NCI-H69 (cell line): ENCODE results near the gene ALOX12.

Source experiments
- DNase-seq: peaks from one replicate; lab custom pipeline; 2025; lab: John Stamatoyannopoulos, UW

Gene ALOX12

DNA sequence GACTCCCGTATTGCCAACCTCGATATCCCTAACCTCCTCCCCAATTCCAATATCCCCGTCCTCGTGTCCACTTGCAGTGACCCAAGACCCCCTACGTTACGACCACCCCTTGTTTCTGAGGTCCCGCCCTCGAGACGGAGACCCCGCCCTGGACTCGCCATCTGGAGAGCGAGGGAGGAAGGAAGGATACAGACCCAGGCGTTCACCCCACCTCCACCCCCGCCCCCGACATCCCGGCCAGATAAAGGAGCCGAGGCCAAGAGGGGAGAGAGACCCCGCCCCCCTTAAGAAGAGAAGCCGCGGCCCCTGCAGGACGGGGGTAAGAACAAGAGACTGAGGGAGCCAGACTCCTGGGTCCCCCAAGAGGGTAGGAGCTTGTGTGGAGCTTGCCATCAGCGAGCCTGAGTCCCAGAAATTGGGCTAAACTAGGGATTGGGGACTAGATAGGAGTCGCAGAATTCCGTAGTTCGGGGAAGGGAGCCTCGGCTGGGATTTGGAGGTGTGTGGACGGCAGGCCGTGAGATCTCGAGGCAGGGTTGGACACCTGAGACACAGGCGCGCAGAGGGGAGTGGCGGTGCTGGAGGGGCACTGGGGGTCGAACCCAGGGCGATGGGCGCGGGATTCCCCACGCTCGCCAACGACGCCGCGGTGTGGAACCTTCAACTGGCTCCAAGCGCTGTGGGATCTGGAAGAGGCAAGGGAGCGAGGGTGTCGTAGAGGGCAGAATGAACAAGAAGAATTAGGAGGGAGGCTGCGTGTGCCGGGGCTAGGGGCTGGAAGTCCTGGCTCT lies 27.1 kb downstream of the ALOX12 start, which contains the start of gene BCL6B:
Gene BCL6B, plus strand, starts transcription at position 270 of the 791 bp plus-strand sequence. CDS start 622 bp downstream, outside the sequence.
- no peak for DNase-seq

- peak; percentile 25 for DNase-seq
These were observed 27.9 kb downstream of the ALOX12 start for GRCh38 chr17:7023576-7024401.

DNA sequence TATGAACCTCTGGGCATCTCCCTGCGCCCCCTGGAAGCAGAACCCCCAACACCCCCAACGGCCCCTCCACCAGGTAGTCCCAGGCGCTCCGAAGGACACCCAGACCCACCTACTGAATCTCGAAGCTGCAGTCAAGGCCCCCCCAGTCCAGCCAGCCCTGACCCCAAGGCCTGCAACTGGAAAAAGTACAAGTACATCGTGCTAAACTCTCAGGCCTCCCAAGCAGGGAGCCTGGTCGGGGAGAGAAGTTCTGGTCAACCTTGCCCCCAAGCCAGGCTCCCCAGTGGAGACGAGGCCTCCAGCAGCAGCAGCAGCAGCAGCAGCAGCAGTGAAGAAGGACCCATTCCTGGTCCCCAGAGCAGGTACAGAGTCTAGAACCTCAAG lies 28.5 kb downstream of the ALOX12 start:
- DNase-seq, result no peak

DNA sequence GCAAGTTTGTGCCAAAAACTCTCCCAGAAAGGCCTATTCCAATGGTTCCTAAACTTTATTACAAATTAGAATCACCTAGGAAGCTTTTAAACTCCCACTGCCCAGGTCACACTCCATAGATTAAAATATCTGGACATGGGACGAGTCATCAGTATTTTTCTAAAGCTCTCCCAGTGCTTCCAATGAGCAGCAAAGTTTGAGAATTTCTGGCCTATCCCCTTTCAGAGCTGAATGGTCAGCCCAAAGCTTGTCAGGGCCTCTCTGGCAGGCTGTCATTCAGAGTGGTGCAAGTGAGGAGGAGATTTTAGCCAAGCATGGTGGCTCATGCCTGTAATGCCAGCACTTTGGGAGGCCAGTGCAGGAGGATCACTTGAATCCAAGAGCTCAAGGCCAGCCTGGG lies 29.4 kb downstream of the ALOX12 start:
- no peak for DNase-seq

DNA sequence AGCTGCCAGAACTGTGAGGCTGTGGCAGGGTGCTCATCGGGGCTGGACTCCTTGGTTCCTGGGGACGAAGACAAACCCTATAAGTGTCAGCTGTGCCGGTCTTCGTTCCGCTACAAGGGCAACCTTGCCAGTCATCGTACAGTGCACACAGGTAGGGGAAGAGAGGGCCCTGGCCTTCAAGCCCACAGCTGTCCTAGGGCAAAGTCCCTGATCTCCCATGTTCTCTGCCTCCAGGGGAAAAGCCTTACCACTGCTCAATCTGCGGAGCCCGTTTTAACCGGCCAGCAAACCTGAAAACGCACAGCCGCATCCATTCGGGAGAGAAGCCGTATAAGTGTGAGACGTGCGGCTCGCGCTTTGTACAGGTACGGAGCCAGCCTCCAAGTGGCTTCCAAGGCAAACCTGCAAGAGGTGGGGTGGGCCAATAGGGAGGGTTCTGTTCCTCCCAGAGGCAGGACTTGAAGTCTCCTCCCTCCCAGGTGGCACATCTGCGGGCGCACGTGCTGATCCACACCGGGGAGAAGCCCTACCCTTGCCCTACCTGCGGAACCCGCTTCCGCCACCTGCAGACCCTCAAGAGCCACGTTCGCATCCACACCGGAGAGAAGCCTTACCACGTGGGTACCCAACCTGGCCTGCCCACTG lies 30.7 kb downstream of the ALOX12 start:
- DNase-seq, result no peak

DNA sequence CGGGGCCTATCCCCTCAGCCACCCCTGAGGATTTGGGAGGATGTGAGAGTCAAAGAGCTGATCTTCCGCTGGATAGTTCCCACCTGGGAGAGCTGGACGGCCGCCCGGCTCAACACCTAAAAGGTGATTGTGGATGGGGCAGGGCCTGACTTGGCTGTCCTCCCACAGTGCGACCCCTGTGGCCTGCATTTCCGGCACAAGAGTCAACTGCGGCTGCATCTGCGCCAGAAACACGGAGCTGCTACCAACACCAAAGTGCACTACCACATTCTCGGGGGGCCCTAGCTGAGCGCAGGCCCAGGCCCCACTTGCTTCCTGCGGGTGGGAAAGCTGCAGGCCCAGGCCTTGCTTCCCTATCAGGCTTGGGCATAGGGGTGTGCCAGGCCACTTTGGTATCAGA lies 31.5 kb downstream of the ALOX12 start:
- DNase-seq, result no peak

DNA sequence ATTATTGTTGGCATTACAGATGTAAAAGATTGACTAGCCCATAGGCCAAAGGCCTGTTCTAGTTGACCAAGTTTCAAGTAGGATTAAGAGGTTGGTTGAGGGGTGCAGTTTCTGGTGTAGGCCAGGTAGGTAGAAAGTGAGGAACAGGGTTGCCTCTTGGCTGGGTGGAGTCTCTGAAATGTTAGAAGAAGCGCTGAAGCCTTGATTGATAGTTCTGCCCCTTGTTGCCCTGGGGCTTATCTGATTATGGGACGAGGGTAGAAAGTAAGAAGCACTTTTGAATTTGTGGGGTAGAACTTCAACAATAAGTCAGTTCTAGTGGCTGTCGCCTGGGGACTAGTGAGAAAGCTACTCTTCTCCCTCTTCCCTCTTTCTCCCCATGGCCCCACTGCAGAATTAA lies 33.2 kb downstream of the ALOX12 start:
- DNase-seq, result no peak

- DNase-seq, result no peak
These were observed 33.8 kb downstream of the ALOX12 start for GRCh38 chr17:7029659-7030058.

GRCh38 chr17:7034955-7035590 lies 39.2 kb downstream of the ALOX12 start:
- DNase-seq, result no peak

GRCh38 chr17:7035591-7036368 lies 39.9 kb downstream of the ALOX12 start, which contains the start of gene SLC16A13:
Gene SLC16A13, plus strand, starts transcription at chr17:7036015. Its CDS starts 368 bp downstream, at chr17:7036383.
- DNase-seq, result peak; percentile 93

- no peak for DNase-seq
These were observed 42.4 kb downstream of the ALOX12 start for GRCh38 chr17:7038025-7038862.

GRCh38 chr17:7039832-7040231 lies 44.0 kb downstream of the ALOX12 start:
- no peak for DNase-seq

DNA sequence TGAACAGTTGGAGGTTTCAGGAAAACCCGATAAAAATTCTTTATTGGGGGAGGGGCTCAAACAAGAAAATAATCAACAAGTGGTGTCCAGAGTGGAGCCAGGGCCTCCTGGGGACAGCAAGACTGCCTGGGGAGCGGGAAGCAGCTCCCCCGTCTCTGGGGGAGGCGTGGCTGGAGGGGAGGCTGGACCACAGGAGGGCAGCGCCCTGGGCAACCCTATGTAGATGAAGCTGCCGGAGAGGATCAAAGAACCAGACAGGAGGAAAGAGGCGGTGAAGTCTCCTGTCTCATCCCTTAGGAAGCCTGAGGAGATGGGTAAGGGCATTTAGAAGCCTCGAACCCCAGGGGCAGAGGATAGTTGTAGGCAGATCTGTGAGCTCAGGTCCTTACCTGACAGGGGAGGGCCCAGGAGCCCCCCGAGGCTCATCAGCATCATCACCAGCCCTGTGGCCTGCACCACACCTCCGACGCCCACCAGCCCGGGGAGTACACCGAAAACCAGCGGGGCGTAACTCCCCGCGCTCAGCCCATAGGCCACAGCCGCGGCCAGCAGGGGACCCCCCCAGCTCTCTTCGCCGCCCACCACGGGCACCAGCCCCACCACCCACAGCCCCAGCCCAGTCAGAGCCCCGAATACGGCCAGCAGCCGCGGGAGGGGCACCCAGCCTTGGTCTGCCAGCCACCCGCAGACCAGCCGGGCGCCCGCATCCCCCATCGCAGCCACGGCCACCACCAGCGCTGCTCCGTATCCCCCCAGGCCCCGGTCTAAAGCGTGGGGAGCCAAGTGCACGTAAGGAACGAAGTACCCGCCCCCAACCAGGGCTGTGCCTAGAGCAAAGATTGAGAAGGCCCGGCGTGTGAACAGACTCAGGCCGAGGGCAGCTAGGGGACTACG lies 46.0 kb downstream of the ALOX12 start:
- no peak for DNase-seq

DNA sequence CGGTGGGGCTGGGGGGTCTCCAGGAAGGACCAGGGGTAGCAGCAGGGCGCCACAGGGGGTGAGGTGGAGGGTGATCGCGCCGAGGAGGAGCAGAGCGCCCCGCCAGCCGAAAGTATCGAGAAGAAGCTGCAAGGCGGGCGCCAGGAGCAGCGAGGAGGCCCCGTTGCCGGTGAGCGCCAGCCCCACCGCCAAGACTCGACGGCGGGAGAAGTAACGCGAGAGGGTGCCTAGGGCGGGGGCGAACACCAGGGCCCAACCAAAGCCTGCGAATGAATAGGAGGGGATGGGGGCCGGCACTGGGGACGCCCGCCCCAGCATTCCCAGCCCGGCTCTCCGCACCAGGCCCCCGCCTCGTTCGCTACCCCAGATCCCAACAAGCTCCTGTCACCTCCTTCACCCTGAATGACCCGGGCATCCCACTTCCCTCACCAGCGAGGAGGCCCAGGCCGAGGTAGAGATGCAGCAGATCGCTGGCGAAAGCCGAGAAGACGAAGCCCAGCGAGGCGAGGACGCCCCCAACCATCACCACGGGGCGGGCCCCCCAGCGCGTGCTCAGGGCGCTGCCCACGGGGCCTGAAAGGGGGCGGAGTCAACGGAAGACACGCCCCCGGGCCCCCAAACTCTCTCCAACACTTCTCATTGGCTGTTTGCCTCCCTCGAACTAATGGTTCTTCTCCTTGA lies 46.8 kb downstream of the ALOX12 start:
- no peak for DNase-seq

DNA sequence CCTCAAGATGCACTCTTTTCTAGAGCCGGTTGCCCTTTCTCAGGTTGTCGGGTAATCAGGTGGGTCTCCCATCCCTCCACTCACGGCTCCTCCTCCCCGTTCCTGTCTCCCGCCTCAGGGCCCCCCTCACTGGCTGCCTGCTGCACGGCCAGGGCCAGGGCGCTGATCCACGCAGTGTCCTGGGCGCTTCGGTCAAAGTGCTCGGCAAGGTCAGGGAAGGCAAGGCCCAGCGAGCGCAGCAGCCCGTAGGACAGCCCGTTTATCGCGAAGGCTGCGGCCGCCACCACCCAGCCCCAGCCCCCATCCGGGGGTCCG lies 47.3 kb downstream of the ALOX12 start:
- DNase-seq, result no peak

GRCh38 chr17:7043497-7044198 lies 47.8 kb downstream of the ALOX12 start, which contains the start of gene SLC16A11:
Gene SLC16A11, minus strand, starts transcription at chr17:7044092. Its CDS starts 579 bp downstream, at chr17:7043513.
- DNase-seq, result peak; percentile 89

DNA sequence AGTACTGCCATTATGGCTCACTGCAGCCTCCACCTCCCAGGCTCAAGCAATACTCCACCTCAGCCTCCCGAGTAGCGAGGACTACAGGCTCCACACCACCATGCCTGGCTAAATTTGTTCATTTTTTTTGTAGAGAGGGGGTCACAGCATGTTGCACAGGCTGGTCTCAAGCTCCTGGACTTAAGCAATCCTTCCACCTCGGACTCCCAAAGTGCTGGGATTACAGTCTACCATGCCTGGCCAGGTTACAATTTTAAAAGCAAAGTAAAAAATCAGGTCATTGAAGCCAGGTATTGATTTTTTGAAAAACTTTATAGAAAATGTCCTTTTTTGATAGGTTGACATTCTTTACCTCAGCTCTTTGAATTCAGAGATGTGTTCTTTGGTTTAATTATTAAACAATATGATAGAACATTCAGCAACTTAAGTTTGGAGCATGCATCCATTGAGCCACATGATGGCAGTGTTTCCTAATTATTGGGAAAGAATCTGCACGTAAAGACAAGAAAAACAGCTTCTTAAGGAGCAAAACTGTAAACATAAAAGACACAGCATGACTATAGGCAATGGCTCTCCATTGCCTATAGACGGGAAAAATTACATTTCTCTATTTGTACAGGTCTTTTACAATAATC lies 49.8 kb downstream of the ALOX12 start:
- peak; percentile 43 for DNase-seq
